ENCODE measurements around the gene DIP2C. TPM values are rescaled to one million over a fixed set of nuclear protein-coding genes. Genes with fewer than 3 reads are reported as not detected.
"Not testable (repeated sequence)": the region's sequence is repeated elsewhere in the genome, so short reads cannot be mapped to it uniquely, and the experiment has no call there.

DIP2C gene
- total RNA-seq, 2 donors from 2014 or later, result 13.0 to 13.7 TPM

DNA sequence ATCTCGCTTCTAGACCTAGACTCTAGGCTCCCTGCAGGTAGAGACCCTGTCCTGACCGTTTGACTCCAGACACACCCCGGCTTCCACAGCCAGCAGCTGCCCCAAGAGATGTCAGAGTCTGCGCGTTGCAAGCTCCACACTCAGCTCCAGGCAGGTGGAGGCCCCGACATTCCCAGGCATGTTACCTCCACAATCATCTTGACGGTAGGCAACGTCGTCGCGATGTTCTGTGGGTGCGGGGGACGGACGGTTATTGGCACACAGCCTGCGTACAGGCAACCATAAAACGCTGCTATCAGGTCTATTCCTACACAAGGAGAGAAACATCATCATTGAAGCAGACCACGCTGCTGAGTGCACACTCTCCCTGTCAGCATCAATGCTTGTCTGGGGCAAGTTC lies 341.0 kb downstream of the DIP2C start:
- Mint-ChIP-seq H3K27ac (no peak overlapping the region), H3K4me3 (no peak overlapping the region), H3K9me3 (peaks cover 1% of the 10 kb centered on the region), H3K4me1 (no peaks in the 10 kb centered on the region), H3K36me3 (ENCODE audit: low read depth) (peaks cover 32% of the 10 kb centered on the region), H3K27me3 (ENCODE audit: insufficient read depth) (no peaks in the 10 kb centered on the region)
- Histone ChIP-seq H3K9me3 (ENCODE audit: control insufficient read depth, low read length) (no peaks in the 10 kb centered on the region), H3K4me1 (ENCODE audit: control insufficient read depth, insufficient read depth, low read length) (no peaks in the 10 kb centered on the region), H3K36me3 (ENCODE audit: control insufficient read depth, insufficient read depth, low read length) (peaks cover 18% of the 10 kb centered on the region), H3K27ac (ENCODE audit: low read depth, low read length) (no peak overlapping the region), H3K9ac (ENCODE audit: extremely low read depth, low read length, poor library complexity, severe bottlenecking) (no peak overlapping the region), H3K4me3 (ENCODE audit: low read length) (no peak overlapping the region), H3K27me3 (ENCODE audit: control insufficient read depth, insufficient read depth, low read length, poor library complexity, severe bottlenecking) (no peaks in the 10 kb centered on the region)
- DNase-seq, result no peak
- no peak for TF ChIP-seq CTCF (conservative IDR thresholded peaks at IDR 0.05)
- WGBS, 2 experiments (ENCODE audit: insufficient coverage in 1 of 2, insufficient read length in 1 of 2), result 96 to 97% methylated on average over 15 to 17 of the region's 17 CpGs

DNA sequence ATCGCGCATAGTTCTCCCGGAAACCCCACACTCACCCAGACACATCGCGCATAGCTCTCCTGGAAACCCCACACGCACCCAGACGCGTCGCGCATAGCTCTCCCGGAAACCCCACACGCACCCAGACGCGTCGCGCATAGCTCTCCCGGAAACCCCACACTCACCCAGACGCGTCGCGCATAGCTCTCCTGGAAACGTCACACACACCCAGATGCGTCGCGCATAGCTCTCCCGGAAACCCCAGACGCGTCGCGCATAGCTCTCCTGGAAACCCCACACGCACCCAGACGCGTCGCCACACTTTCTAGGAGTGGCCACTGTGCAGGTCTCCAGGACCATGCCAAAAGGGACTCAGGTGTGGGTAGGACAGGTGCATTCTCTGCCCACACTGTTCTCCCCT lies 341.7 kb downstream of the DIP2C start:
- peak; percentile 28 for DNase-seq
- not testable (repeated sequence) for H3K27me3 Mint-ChIP-seq (ENCODE audit: insufficient read depth); H3K9me3 Mint-ChIP-seq; H3K27ac ChIP-seq (ENCODE audit: low read depth, low read length); H3K27me3 ChIP-seq (ENCODE audit: control insufficient read depth, insufficient read depth, low read length, poor library complexity, severe bottlenecking); H3K4me1 ChIP-seq (ENCODE audit: control insufficient read depth, insufficient read depth, low read length); H3K4me1 Mint-ChIP-seq; H3K27ac Mint-ChIP-seq; H3K9ac ChIP-seq (ENCODE audit: extremely low read depth, low read length, poor library complexity, severe bottlenecking); H3K4me3 ChIP-seq (ENCODE audit: low read length); H3K9me3 ChIP-seq (ENCODE audit: control insufficient read depth, low read length); H3K4me3 Mint-ChIP-seq
- H3K36me3 Mint-ChIP-seq (ENCODE audit: low read depth), result peaks cover 36% of the 10 kb centered on the region
- 93 to 97% methylated on average over 12 to 33 of the region's 34 CpGs for WGBS, 2 experiments (ENCODE audit: insufficient coverage in 1 of 2, insufficient read length in 1 of 2)
- peaks cover 20% of the 10 kb centered on the region for H3K36me3 ChIP-seq (ENCODE audit: control insufficient read depth, insufficient read depth, low read length)

- not testable (repeated sequence) for H3K27ac Mint-ChIP-seq; H3K9ac ChIP-seq (ENCODE audit: extremely low read depth, low read length, poor library complexity, severe bottlenecking); DNase-seq; H3K4me1 ChIP-seq (ENCODE audit: control insufficient read depth, insufficient read depth, low read length); H3K27ac ChIP-seq (ENCODE audit: low read depth, low read length); H3K27me3 ChIP-seq (ENCODE audit: control insufficient read depth, insufficient read depth, low read length, poor library complexity, severe bottlenecking); H3K9me3 Mint-ChIP-seq; H3K9me3 ChIP-seq (ENCODE audit: control insufficient read depth, low read length); H3K4me3 Mint-ChIP-seq; H3K27me3 Mint-ChIP-seq (ENCODE audit: insufficient read depth); H3K4me1 Mint-ChIP-seq; H3K4me3 ChIP-seq (ENCODE audit: low read length)
- H3K36me3 ChIP-seq (ENCODE audit: control insufficient read depth, insufficient read depth, low read length), result peaks cover 20% of the 10 kb centered on the region
- H3K36me3 Mint-ChIP-seq (ENCODE audit: low read depth), result peaks cover 41% of the 10 kb centered on the region
- WGBS, 2 experiments (ENCODE audit: insufficient coverage in 1 of 2, insufficient read length in 1 of 2), result 88% methylated on average over 32 of the region's 33 CpGs; no CpG with 5 or more reads in 1 of the 2 experiments
Observed at GRCh38 chr10:347190-347589, 342.3 kb downstream of the DIP2C start.

- DNase-seq, result peak; percentile 28
- no peak overlapping the region for H3K4me3 Mint-ChIP-seq
- H3K36me3 Mint-ChIP-seq (ENCODE audit: low read depth), result peaks cover 41% of the 10 kb centered on the region
- H3K27ac ChIP-seq (ENCODE audit: low read depth, low read length), result no peak overlapping the region
- TF ChIP-seq CTCF (conservative IDR thresholded peaks at IDR 0.05), result no peak
- peak overlapping the region; percentile 41 for H3K27ac Mint-ChIP-seq
- H3K36me3 ChIP-seq (ENCODE audit: control insufficient read depth, insufficient read depth, low read length), result peaks cover 27% of the 10 kb centered on the region
- no peaks in the 10 kb centered on the region for H3K27me3 ChIP-seq (ENCODE audit: control insufficient read depth, insufficient read depth, low read length, poor library complexity, severe bottlenecking)
- no peaks in the 10 kb centered on the region for H3K4me1 Mint-ChIP-seq
- no peaks in the 10 kb centered on the region for H3K4me1 ChIP-seq (ENCODE audit: control insufficient read depth, insufficient read depth, low read length)
- no peak overlapping the region for H3K9ac ChIP-seq (ENCODE audit: extremely low read depth, low read length, poor library complexity, severe bottlenecking)
- H3K27me3 Mint-ChIP-seq (ENCODE audit: insufficient read depth), result no peaks in the 10 kb centered on the region
- peaks cover 1% of the 10 kb centered on the region for H3K9me3 Mint-ChIP-seq
- WGBS, 2 experiments (ENCODE audit: insufficient coverage in 1 of 2, insufficient read length in 1 of 2), result 96 to 97% methylated on average over 26 to 27 of the region's 27 CpGs
- no peaks in the 10 kb centered on the region for H3K9me3 ChIP-seq (ENCODE audit: control insufficient read depth, low read length)
- no peak overlapping the region for H3K4me3 ChIP-seq (ENCODE audit: low read length)
Observed at GRCh38 chr10:344582-345200, 344.8 kb downstream of the DIP2C start.
